ENCODE measurements around the gene CARD10. TPM values are rescaled to one million over a fixed set of nuclear protein-coding genes. Genes with fewer than 3 reads are reported as not detected.

CARD10 gene
- total RNA-seq, 2 donors from 2014 or later, result 17.4 to 28.7 TPM

DNA sequence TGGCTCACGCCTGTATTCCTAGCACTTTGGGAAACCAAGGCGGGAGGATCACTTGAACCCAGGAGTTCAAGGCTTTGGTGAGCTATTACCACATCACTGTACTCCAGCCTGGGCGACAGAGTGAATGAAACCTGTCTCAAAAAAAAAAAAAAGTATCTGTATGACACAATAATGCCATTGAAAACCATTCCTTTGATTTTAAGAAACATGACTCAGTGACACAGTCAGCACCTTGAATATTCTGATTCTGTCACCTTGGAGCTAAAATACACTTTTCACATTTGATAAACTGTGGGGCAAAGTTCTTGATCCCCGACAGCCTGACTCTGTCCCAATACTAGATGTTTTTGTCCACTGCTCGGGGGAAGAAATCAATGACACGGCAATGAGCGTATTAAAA lies 75.2 kb downstream of the CARD10 start:
- Histone ChIP-seq H3K4me3 (no peak overlapping the region), H3K27me3 (peaks cover 0 to 3% of the 10 kb centered on the region in 2 donors), H3K36me3 (replicated peaks in 1 of 2; ENCODE audit: insufficient read depth in 1 of 2, low read depth in 2 of 2) (no peaks in the 10 kb centered on the region), H3K4me1 (no peaks in the 10 kb centered on the region), H3K27ac (no peak overlapping the region), H3K9me3 (peaks cover 0 to 5% (median 0%) of the 10 kb centered on the region in 3 donors)
- intact Hi-C loops (cut with DNase I), result no loop called here
- 51 to 57% methylated on average over 7 of the region's 7 CpGs for WGBS, 2 donors
- DNase-seq, result no peak
- no peak for ATAC-seq
- TF ChIP-seq, protein P1, sequence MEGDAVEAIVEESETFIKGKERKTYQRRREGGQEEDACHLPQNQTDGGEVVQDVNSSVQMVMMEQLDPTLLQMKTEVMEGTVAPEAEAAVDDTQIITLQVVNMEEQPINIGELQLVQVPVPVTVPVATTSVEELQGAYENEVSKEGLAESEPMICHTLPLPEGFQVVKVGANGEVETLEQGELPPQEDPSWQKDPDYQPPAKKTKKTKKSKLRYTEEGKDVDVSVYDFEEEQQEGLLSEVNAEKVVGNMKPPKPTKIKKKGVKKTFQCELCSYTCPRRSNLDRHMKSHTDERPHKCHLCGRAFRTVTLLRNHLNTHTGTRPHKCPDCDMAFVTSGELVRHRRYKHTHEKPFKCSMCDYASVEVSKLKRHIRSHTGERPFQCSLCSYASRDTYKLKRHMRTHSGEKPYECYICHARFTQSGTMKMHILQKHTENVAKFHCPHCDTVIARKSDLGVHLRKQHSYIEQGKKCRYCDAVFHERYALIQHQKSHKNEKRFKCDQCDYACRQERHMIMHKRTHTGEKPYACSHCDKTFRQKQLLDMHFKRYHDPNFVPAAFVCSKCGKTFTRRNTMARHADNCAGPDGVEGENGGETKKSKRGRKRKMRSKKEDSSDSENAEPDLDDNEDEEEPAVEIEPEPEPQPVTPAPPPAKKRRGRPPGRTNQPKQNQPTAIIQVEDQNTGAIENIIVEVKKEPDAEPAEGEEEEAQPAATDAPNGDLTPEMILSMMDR (IDR thresholded peaks at IDR 0.05), result no peak
- TF ChIP-seq POLR2A (IDR thresholded peaks at IDR 0.05), result no peak

DNA sequence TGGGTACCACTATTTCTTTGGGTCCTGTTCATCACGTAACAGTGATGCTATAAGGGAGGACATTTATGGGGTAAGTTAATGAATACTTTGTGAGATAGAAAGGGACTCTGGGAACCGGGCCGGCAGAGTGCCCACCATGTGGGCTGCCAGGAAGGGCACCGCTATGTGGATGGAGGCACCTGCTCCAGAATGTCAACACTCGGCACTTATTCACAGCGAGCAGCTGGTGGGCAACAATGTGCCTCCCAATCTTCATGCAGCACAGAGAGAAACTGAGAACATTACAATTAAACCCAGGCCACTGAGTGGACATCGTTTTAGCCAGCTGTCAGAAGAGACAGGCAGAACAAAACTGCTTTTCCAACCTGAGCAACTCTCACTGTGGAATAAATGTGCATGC lies 76.1 kb downstream of the CARD10 start:
- no peak for TF ChIP-seq POLR2A (IDR thresholded peaks at IDR 0.05)
- TF ChIP-seq, protein P1 (IDR thresholded peaks at IDR 0.05), result no peak
- DNase-seq (no peak), ATAC-seq (no peak)
- no peaks in the 10 kb centered on the region for H3K4me1 ChIP-seq
- peaks cover 0 to 3% of the 10 kb centered on the region in 2 donors for H3K27me3 ChIP-seq
- 72 to 73% methylated on average over 7 of the region's 7 CpGs for WGBS, 2 donors
- intact Hi-C loops (cut with DNase I), result no loop called here
- H3K27ac ChIP-seq, result no peak overlapping the region
- no peak overlapping the region for H3K4me3 ChIP-seq
- H3K9me3 ChIP-seq, result peaks cover 0 to 5% (median 0%) of the 10 kb centered on the region in 3 donors
- H3K36me3 ChIP-seq (replicated peaks in 1 of 2; ENCODE audit: insufficient read depth in 1 of 2, low read depth in 2 of 2), result no peaks in the 10 kb centered on the region

DNA sequence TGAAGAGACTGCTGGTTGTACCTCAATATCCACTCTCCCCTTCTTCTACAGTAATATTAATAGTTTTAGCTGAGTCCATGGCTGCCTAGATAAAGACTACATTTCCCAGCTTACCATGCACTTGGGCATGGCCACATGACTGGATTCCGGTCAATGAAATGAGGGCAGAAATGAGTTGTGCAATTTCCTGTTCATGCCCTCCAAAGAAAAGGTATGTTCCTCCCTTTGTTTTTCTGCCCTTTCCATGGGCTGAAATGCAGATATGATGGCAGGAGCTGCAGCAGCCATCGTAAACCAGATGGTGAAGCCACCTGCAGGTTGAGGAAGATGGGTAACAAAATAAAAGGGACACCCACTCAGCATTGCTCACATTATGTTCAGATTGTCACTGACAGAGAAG lies 76.7 kb downstream of the CARD10 start:
- H3K9me3 ChIP-seq, result peaks cover 0 to 5% (median 0%) of the 10 kb centered on the region in 3 donors
- intact Hi-C loops (cut with DNase I), result no loop called here
- no peaks in the 10 kb centered on the region for H3K36me3 ChIP-seq (replicated peaks in 1 of 2; ENCODE audit: insufficient read depth in 1 of 2, low read depth in 2 of 2)
- H3K4me3 ChIP-seq, result no peak overlapping the region
- no peak overlapping the region for H3K27ac ChIP-seq
- H3K4me1 ChIP-seq, result no peaks in the 10 kb centered on the region
- WGBS, 2 donors, result 70 to 74% methylated on average over 2 of the region's 2 CpGs
- peaks cover 0 to 3% of the 10 kb centered on the region in 2 donors for H3K27me3 ChIP-seq
- no peak for ATAC-seq
- DNase-seq, result no peak
- no peak for TF ChIP-seq POLR2A (IDR thresholded peaks at IDR 0.05)
- TF ChIP-seq, protein P1 (IDR thresholded peaks at IDR 0.05), result no peak

DNA sequence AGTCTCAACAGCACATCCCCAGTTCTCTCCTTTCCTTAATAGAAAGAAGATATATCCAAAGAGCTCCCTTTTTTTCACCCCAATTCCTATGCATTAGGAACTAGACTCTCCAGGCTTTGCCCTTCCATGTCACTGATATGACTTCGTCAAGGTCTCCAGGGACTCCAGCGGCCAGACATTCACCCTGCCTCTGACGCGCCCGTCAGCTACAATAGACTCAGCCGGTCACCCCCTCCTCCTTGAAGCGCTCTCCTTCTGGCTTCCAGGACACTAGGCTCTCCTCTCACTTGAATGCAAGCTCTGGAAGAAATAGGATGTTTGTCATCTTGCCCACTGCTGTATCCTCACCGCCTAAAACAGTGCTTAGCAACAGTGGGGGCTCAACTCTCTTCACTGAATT lies 77.1 kb downstream of the CARD10 start:
- no peaks in the 10 kb centered on the region for H3K4me1 ChIP-seq
- no peak overlapping the region for H3K27ac ChIP-seq
- intact Hi-C loops (cut with DNase I), result no loop called here
- WGBS, 2 donors, result 44 to 63% methylated on average over 8 of the region's 8 CpGs
- peaks cover 0 to 5% (median 0%) of the 10 kb centered on the region in 3 donors for H3K9me3 ChIP-seq
- no peak for ATAC-seq
- TF ChIP-seq POLR2A (IDR thresholded peaks at IDR 0.05), result no peak
- TF ChIP-seq, protein P1 (IDR thresholded peaks at IDR 0.05), result no peak
- no peak for DNase-seq
- H3K4me3 ChIP-seq, result no peak overlapping the region
- no peaks in the 10 kb centered on the region for H3K36me3 ChIP-seq (replicated peaks in 1 of 2; ENCODE audit: insufficient read depth in 1 of 2, low read depth in 2 of 2)
- H3K27me3 ChIP-seq, result peaks cover 0 to 3% of the 10 kb centered on the region in 2 donors

DNA sequence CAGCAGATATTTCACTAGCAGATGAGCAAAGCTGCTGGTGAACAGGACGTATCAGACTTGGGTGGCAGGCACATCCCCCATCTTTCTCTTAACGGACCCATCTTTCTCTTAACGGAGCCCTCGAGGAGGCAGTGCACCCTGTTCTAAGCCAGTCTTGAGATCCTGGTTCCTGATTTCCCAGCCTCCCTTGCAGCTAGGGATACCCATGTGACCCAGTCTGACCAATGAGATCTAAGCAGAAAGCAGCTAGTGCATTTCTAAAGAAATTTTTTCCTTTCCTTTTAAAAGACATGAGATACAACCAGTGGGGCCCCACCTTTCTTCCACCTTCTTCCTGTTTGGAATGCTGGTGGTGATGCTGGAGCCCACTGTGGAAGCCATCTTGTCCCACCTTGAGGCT lies 78.3 kb downstream of the CARD10 start:
- ATAC-seq, result no peak
- 78% methylated on average over 4 of the region's 4 CpGs for WGBS, 2 donors
- Histone ChIP-seq H3K27me3 (peaks cover 0 to under 1% of the 10 kb centered on the region in 2 donors), H3K27ac (no peak overlapping the region), H3K4me3 (no peak overlapping the region), H3K4me1 (no peaks in the 10 kb centered on the region), H3K36me3 (replicated peaks in 1 of 2; ENCODE audit: insufficient read depth in 1 of 2, low read depth in 2 of 2) (no peaks in the 10 kb centered on the region), H3K9me3 (peaks cover 0 to 5% (median 0%) of the 10 kb centered on the region in 3 donors)
- no peak for DNase-seq
- TF ChIP-seq POLR2A (IDR thresholded peaks at IDR 0.05), result no peak
- TF ChIP-seq, protein P1 (IDR thresholded peaks at IDR 0.05), result no peak
- intact Hi-C loops (cut with DNase I), result no loop called here

Data from body of pancreas (tissue), 4 donors.